PFSK-1 (cell line): ENCODE data around the gene C1orf185.

Experiments
- FOXP2 ChIP-seq: optimal IDR thresholded peaks from 2 replicates; pipeline ENCODE3; 2011; ENCODE audit warnings: borderline replicate concordance, control low read depth, inconsistent platforms; ENCODE audit not compliant: insufficient read depth; ENCODE audit errors: extremely low read length, extremely low read depth
- POLR2AphosphoS5 ChIP-seq: IDR thresholded peaks from 2 replicates; pipeline ENCODE4 v1.6.1; 2012; ENCODE audit warnings: low read depth, mild to moderate bottlenecking, control low read depth, low read length, moderate library complexity
- SIN3A ChIP-seq: IDR thresholded peaks from 2 replicates; pipeline ENCODE4 v1.6.1; 2012; ENCODE audit warnings: mild to moderate bottlenecking, low read length, moderate library complexity, borderline replicate concordance; ENCODE audit not compliant: insufficient read depth
- TAF1 ChIP-seq: IDR thresholded peaks from 2 replicates; pipeline ENCODE4 v1.6.1; 2012; ENCODE audit warnings: low read length, control low read depth, borderline replicate concordance; ENCODE audit not compliant: insufficient read depth
- TF ChIP-seq, protein P1 (sequence below), 2 experiments: IDR thresholded peaks; 2 replicates each; pipeline versions ENCODE4 v1.6.1 to v1.8.0; 2011 to 2012; ENCODE audit warnings: low read depth in 2 of 2, low read length in 2 of 2, control low read depth in 1 of 2, inconsistent platforms in 1 of 2, mild to moderate bottlenecking in 1 of 2, moderate library complexity in 1 of 2; ENCODE audit not compliant: insufficient read depth in 1 of 2

Gene C1orf185

GRCh38 chr1:51168936-51169335 is 66.9 kb downstream of the C1orf185 start:
- TF ChIP-seq, protein P1, sequence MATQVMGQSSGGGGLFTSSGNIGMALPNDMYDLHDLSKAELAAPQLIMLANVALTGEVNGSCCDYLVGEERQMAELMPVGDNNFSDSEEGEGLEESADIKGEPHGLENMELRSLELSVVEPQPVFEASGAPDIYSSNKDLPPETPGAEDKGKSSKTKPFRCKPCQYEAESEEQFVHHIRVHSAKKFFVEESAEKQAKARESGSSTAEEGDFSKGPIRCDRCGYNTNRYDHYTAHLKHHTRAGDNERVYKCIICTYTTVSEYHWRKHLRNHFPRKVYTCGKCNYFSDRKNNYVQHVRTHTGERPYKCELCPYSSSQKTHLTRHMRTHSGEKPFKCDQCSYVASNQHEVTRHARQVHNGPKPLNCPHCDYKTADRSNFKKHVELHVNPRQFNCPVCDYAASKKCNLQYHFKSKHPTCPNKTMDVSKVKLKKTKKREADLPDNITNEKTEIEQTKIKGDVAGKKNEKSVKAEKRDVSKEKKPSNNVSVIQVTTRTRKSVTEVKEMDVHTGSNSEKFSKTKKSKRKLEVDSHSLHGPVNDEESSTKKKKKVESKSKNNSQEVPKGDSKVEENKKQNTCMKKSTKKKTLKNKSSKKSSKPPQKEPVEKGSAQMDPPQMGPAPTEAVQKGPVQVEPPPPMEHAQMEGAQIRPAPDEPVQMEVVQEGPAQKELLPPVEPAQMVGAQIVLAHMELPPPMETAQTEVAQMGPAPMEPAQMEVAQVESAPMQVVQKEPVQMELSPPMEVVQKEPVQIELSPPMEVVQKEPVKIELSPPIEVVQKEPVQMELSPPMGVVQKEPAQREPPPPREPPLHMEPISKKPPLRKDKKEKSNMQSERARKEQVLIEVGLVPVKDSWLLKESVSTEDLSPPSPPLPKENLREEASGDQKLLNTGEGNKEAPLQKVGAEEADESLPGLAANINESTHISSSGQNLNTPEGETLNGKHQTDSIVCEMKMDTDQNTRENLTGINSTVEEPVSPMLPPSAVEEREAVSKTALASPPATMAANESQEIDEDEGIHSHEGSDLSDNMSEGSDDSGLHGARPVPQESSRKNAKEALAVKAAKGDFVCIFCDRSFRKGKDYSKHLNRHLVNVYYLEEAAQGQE (IDR thresholded peaks at IDR 0.05; ENCODE audit: insufficient read depth in 1 of 2, low read depth in 2 of 2, low read length in 2 of 2) = no peak
- TF ChIP-seq SIN3A (no peak), POLR2AphosphoS5 (no peak), TAF1 (no peak), FOXP2 (no peak)

- TF ChIP-seq POLR2AphosphoS5 (no peak), SIN3A (no peak), TAF1 (no peak), FOXP2 (no peak)
- TF ChIP-seq, protein P1 (IDR thresholded peaks at IDR 0.05; ENCODE audit: insufficient read depth in 1 of 2, low read depth in 2 of 2, low read length in 2 of 2) = no peak
Observed at GRCh38 chr1:51170342-51170741, 68.3 kb downstream of the C1orf185 start.

DNA sequence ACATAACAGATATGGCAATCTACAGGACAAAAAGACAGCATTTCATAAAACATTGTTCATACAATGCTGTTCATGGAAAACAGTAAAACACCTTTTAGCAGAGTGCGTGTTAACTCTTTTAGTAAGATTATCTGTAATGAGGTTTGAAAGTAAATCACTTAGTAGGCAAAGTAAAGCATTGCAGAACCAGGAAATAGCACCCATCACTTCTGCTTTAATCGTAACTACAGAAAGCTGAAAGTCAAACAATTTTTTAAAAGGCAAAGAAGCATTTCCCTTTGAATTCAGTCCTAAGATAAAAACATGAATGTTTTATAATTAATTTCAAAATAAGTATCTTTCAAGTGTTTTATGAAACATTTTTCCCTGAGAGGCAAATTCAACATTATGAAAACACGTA is 70.8 kb downstream of the C1orf185 start:
- TF ChIP-seq POLR2AphosphoS5 (no peak), TAF1 (no peak), FOXP2 (no peak), SIN3A (no peak)
- TF ChIP-seq, protein P1 (IDR thresholded peaks at IDR 0.05; ENCODE audit: insufficient read depth in 1 of 2, low read depth in 2 of 2, low read length in 2 of 2) = no peak

- TF ChIP-seq TAF1 (no peak), FOXP2 (no peak)
Observed at GRCh38 chr1:51175278-51175677, 73.2 kb downstream of the C1orf185 start.

- no peak for TF ChIP-seq TAF1
- no peak for TF ChIP-seq POLR2AphosphoS5
- no peak for TF ChIP-seq FOXP2
- no peak for TF ChIP-seq SIN3A
- TF ChIP-seq, protein P1 (IDR thresholded peaks at IDR 0.05; ENCODE audit: insufficient read depth in 1 of 2, low read depth in 2 of 2, low read length in 2 of 2) = no peak
Observed at GRCh38 chr1:51188230-51188629, 86.2 kb downstream of the C1orf185 start.
